WTC11 (cell line): Measurements from ENCODE around the gene METTL4. TPM values are rescaled to one million over a fixed set of nuclear protein-coding genes. Genes with fewer than 3 reads are reported as not detected.

ENCODE experiments used
- ATAC-seq: fragments of 200-7000 bp; cut with Tn5 transposase; 2 replicates; pipeline ENCODE4 v1.10.0; 2021; ENCODE audit warnings: mild to moderate bottlenecking, moderate library complexity
- CTCF ChIA-PET: fragments of 300-600 bp; sonication (Branson Sonifier 250); formaldehyde crosslinking; loops from one replicate; lab custom pipeline; 2021; ENCODE audit warnings: antibody characterized with exemption; lab: Charles Lee
- POLR2A ChIA-PET: fragments of 350-600 bp; sonication (Branson Sonifier 250); formaldehyde crosslinking; loops from one replicate; lab custom pipeline; 2021; ENCODE audit warnings: antibody characterized with exemption; lab: Charles Lee
- DNase-seq: peaks from one replicate; pipeline ENCODE4 v3.0.0; 2021; ENCODE audit warnings: low spot score
- H3K27ac Mint-ChIP-seq: 2 replicates; pipeline ENCODE4 v1.8.0; 2021; ENCODE audit warnings: mixed read lengths
- H3K27me3 Mint-ChIP-seq: 2 replicates; pipeline ENCODE4 v1.8.0; 2021; ENCODE audit warnings: low read depth, mild to moderate bottlenecking, moderate library complexity, mixed read lengths
- H3K36me3 Mint-ChIP-seq: 2 replicates; pipeline ENCODE4 v1.8.0; 2021; ENCODE audit warnings: mixed read lengths
- H3K4me1 Mint-ChIP-seq: 2 replicates; pipeline ENCODE4 v1.8.0; 2022; ENCODE audit warnings: mixed read lengths
- H3K4me3 Mint-ChIP-seq: 2 replicates; pipeline ENCODE4 v1.8.0; 2021; ENCODE audit warnings: mild to moderate bottlenecking, moderate library complexity, mixed read lengths
- H3K9me3 Mint-ChIP-seq: 2 replicates; pipeline ENCODE4 v1.8.0; 2021; ENCODE audit warnings: mixed read lengths
- ATF1 ChIP-seq: sonication (generic); formaldehyde crosslinking; IDR thresholded peaks from 2 replicates; pipeline ENCODE4 v1.8.1; 2023; ENCODE audit warnings: mild to moderate bottlenecking, moderate library complexity, missing genetic modification reagents
- ETV6 ChIP-seq: sonication (generic); formaldehyde crosslinking; IDR thresholded peaks from 2 replicates; pipeline ENCODE4 v1.8.1; 2022; ENCODE audit warnings: mild to moderate bottlenecking, missing genetic modification reagents
- FOXP1 ChIP-seq: sonication (generic); formaldehyde crosslinking; IDR thresholded peaks from 2 replicates; pipeline ENCODE4 v1.8.0; 2022; ENCODE audit warnings: missing genetic modification reagents, mild to moderate bottlenecking, moderate library complexity, borderline replicate concordance
- GTF2I ChIP-seq: fragments of 250-450 bp; sonication (Bioruptor Pico); conservative IDR thresholded peaks from 2 replicates; pipeline ENCODE4 v1.4.0; 2021; ENCODE audit warnings: mild to moderate bottlenecking
- MXD4 ChIP-seq: fragments of 250-450 bp; sonication (Bioruptor Pico); IDR thresholded peaks from 2 replicates; pipeline ENCODE4 v1.8.0; 2021; ENCODE audit warnings: mild to moderate bottlenecking, moderate library complexity, borderline replicate concordance
- MYBL2 ChIP-seq: sonication (generic); formaldehyde crosslinking; IDR thresholded peaks from 2 replicates; pipeline ENCODE4 v1.8.1; 2023; ENCODE audit warnings: mild to moderate bottlenecking, moderate library complexity, missing genetic modification reagents
- NFYB ChIP-seq: sonication (generic); formaldehyde crosslinking; conservative IDR thresholded peaks from 2 replicates; pipeline ENCODE4 v1.8.0; 2022; ENCODE audit warnings: low read depth, missing genetic modification reagents
- RELA ChIP-seq: sonication (generic); formaldehyde crosslinking; IDR thresholded peaks from 2 replicates; pipeline ENCODE4 v1.8.1; 2022; ENCODE audit warnings: missing genetic modification reagents, mild to moderate bottlenecking, borderline replicate concordance
- TEAD4 ChIP-seq: sonication (generic); formaldehyde crosslinking; IDR thresholded peaks from 2 replicates; pipeline ENCODE4 v1.8.0; 2022; ENCODE audit warnings: mild to moderate bottlenecking, missing genetic modification reagents
- TP53 ChIP-seq: sonication (generic); formaldehyde crosslinking; IDR thresholded peaks from 2 replicates; pipeline ENCODE4 v1.8.1; 2023; ENCODE audit warnings: mild to moderate bottlenecking, missing genetic modification reagents
- total RNA-seq: library from RNA; stranded (reverse); gene quantifications from 3 replicates; pipeline ENCODE4 v1.2.3, GENCODE V29; 2021
- TF ChIP-seq, protein P1 (sequence below): sonication (generic); formaldehyde crosslinking; IDR thresholded peaks from 2 replicates; pipeline ENCODE4 v1.8.1; 2022; ENCODE audit warnings: low read depth, mild to moderate bottlenecking, moderate library complexity, missing genetic modification reagents, borderline replicate concordance
- TF ChIP-seq, protein P2 (sequence below): sonication (generic); formaldehyde crosslinking; IDR thresholded peaks from 2 replicates; pipeline ENCODE4 v1.8.1; 2022; ENCODE audit warnings: mild to moderate bottlenecking, missing genetic modification reagents, moderate library complexity, borderline replicate concordance
- TF ChIP-seq, protein P3 (sequence below): sonication (generic); formaldehyde crosslinking; IDR thresholded peaks from 2 replicates; pipeline ENCODE4 v1.8.0; 2023; ENCODE audit warnings: missing genetic modification reagents, mild to moderate bottlenecking, borderline replicate concordance
- TF ChIP-seq, protein P4 (sequence below): fragments of 250-450 bp; sonication (Bioruptor Pico); IDR thresholded peaks from 2 replicates; pipeline ENCODE4 v1.9.0; 2021; ENCODE audit warnings: mild to moderate bottlenecking, borderline replicate concordance
- TF ChIP-seq, protein P5 (sequence below): sonication (generic); formaldehyde crosslinking; IDR thresholded peaks from 2 replicates; pipeline ENCODE4 v1.8.0; 2023; ENCODE audit warnings: mild to moderate bottlenecking, missing genetic modification reagents
- TF ChIP-seq, protein P6 (sequence below): sonication (generic); formaldehyde crosslinking; IDR thresholded peaks from 2 replicates; pipeline ENCODE4 v1.8.1; 2023; ENCODE audit warnings: mild to moderate bottlenecking, missing genetic modification reagents, moderate library complexity

Gene METTL4
- total RNA-seq, 1 experiment from 2014 or later, result 9.8 TPM

DNA sequence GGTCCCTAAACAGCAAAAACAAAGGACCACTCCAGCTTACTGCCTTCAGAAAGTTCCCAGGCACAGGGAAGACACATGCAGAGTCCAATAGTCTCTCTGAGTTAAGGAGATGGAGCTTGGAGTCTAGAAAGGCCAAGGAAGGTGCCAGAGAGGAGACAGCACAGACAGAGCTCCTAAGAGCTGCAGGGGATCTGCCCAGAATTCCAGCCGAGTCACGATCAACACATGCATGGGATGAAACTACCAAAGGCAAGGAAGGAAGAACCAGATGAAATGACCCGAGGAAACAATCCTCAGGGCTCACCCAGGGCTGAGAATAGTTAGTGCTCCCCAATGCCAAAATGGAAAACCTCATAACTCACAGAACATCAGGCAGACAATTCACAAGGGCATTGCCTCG is 15.4 kb downstream of the METTL4 start:
- ChIA-PET CTCF (interaction anchor here (2.5 kb wide), 1 partner anchor 14 kb away, joined by 12 read pairs; no protein-coding TSS in a partner anchor), POLR2A (no interaction called here)
- DNase-seq (no peak), ATAC-seq (no peak)
- no peak overlapping the region for H3K4me3 Mint-ChIP-seq
- H3K4me1 Mint-ChIP-seq, result peaks cover 10% of the 10 kb centered on the region
- H3K9me3 Mint-ChIP-seq, result peaks cover 5% of the 10 kb centered on the region; the same call in 1 of the 2 replicates
- no peak overlapping the region for H3K27ac Mint-ChIP-seq
- no peaks in the 10 kb centered on the region for H3K27me3 Mint-ChIP-seq
- peaks cover 8% of the 10 kb centered on the region for H3K36me3 Mint-ChIP-seq
- no peak for TF ChIP-seq MXD4 (CRISPR knock-in tag)
- TF ChIP-seq ETV6 (CRISPR knock-in tag), result no peak
- TF ChIP-seq, protein P1, sequence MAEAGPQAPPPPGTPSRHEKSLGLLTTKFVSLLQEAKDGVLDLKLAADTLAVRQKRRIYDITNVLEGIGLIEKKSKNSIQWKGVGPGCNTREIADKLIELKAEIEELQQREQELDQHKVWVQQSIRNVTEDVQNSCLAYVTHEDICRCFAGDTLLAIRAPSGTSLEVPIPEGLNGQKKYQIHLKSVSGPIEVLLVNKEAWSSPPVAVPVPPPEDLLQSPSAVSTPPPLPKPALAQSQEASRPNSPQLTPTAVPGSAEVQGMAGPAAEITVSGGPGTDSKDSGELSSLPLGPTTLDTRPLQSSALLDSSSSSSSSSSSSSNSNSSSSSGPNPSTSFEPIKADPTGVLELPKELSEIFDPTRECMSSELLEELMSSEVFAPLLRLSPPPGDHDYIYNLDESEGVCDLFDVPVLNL, result no peak
- TF ChIP-seq, protein P2, sequence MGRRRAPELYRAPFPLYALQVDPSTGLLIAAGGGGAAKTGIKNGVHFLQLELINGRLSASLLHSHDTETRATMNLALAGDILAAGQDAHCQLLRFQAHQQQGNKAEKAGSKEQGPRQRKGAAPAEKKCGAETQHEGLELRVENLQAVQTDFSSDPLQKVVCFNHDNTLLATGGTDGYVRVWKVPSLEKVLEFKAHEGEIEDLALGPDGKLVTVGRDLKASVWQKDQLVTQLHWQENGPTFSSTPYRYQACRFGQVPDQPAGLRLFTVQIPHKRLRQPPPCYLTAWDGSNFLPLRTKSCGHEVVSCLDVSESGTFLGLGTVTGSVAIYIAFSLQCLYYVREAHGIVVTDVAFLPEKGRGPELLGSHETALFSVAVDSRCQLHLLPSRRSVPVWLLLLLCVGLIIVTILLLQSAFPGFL (CRISPR knock-in tag), result no peak

DNA sequence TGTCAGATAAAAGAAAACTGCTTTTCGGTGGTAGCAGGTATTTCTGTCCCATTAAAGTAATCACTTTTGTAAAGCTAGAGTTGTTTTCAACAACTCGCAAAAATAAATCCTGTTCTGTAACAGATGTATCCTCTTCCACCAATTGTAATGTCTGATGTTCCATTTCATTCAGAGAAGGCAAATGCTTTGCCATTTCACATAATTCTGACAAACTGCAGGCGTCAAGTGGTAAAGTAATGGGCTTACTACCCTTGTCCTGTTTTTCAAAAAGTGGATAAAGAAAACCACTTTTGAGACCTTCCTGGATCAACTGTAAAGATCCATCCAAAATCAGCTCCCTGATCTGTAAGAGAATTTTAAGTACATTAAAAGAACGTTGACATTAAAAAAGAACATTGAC is 16.6 kb downstream of the METTL4 start:
- Mint-ChIP-seq H3K4me3 (no peak overlapping the region), H3K4me1 (peaks cover 10% of the 10 kb centered on the region), H3K27ac (no peak overlapping the region), H3K36me3 (peaks cover 15% of the 10 kb centered on the region), H3K9me3 (peaks cover 5% of the 10 kb centered on the region; the same call in 1 of the 2 replicates), H3K27me3 (no peaks in the 10 kb centered on the region)
- ATAC-seq (no peak), DNase-seq (no peak)
- CTCF ChIA-PET, result interaction anchor here (1.8 kb wide), 1 partner anchor 13 kb away, joined by 6 read pairs; no protein-coding TSS in a partner anchor
- TF ChIP-seq, protein P3, sequence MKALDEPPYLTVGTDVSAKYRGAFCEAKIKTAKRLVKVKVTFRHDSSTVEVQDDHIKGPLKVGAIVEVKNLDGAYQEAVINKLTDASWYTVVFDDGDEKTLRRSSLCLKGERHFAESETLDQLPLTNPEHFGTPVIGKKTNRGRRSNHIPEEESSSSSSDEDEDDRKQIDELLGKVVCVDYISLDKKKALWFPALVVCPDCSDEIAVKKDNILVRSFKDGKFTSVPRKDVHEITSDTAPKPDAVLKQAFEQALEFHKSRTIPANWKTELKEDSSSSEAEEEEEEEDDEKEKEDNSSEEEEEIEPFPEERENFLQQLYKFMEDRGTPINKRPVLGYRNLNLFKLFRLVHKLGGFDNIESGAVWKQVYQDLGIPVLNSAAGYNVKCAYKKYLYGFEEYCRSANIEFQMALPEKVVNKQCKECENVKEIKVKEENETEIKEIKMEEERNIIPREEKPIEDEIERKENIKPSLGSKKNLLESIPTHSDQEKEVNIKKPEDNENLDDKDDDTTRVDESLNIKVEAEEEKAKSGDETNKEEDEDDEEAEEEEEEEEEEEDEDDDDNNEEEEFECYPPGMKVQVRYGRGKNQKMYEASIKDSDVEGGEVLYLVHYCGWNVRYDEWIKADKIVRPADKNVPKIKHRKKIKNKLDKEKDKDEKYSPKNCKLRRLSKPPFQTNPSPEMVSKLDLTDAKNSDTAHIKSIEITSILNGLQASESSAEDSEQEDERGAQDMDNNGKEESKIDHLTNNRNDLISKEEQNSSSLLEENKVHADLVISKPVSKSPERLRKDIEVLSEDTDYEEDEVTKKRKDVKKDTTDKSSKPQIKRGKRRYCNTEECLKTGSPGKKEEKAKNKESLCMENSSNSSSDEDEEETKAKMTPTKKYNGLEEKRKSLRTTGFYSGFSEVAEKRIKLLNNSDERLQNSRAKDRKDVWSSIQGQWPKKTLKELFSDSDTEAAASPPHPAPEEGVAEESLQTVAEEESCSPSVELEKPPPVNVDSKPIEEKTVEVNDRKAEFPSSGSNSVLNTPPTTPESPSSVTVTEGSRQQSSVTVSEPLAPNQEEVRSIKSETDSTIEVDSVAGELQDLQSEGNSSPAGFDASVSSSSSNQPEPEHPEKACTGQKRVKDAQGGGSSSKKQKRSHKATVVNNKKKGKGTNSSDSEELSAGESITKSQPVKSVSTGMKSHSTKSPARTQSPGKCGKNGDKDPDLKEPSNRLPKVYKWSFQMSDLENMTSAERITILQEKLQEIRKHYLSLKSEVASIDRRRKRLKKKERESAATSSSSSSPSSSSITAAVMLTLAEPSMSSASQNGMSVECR (CRISPR knock-in tag), result no peak
- TF ChIP-seq ATF1 (CRISPR knock-in tag), result no peak
- TF ChIP-seq TP53 (CRISPR knock-in tag), result no peak
- TF ChIP-seq, protein P4, sequence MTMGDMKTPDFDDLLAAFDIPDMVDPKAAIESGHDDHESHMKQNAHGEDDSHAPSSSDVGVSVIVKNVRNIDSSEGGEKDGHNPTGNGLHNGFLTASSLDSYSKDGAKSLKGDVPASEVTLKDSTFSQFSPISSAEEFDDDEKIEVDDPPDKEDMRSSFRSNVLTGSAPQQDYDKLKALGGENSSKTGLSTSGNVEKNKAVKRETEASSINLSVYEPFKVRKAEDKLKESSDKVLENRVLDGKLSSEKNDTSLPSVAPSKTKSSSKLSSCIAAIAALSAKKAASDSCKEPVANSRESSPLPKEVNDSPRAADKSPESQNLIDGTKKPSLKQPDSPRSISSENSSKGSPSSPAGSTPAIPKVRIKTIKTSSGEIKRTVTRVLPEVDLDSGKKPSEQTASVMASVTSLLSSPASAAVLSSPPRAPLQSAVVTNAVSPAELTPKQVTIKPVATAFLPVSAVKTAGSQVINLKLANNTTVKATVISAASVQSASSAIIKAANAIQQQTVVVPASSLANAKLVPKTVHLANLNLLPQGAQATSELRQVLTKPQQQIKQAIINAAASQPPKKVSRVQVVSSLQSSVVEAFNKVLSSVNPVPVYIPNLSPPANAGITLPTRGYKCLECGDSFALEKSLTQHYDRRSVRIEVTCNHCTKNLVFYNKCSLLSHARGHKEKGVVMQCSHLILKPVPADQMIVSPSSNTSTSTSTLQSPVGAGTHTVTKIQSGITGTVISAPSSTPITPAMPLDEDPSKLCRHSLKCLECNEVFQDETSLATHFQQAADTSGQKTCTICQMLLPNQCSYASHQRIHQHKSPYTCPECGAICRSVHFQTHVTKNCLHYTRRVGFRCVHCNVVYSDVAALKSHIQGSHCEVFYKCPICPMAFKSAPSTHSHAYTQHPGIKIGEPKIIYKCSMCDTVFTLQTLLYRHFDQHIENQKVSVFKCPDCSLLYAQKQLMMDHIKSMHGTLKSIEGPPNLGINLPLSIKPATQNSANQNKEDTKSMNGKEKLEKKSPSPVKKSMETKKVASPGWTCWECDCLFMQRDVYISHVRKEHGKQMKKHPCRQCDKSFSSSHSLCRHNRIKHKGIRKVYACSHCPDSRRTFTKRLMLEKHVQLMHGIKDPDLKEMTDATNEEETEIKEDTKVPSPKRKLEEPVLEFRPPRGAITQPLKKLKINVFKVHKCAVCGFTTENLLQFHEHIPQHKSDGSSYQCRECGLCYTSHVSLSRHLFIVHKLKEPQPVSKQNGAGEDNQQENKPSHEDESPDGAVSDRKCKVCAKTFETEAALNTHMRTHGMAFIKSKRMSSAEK (CRISPR knock-in tag), result no peak
- no peak for TF ChIP-seq GTF2I (CRISPR knock-in tag)
- TF ChIP-seq, protein P5, sequence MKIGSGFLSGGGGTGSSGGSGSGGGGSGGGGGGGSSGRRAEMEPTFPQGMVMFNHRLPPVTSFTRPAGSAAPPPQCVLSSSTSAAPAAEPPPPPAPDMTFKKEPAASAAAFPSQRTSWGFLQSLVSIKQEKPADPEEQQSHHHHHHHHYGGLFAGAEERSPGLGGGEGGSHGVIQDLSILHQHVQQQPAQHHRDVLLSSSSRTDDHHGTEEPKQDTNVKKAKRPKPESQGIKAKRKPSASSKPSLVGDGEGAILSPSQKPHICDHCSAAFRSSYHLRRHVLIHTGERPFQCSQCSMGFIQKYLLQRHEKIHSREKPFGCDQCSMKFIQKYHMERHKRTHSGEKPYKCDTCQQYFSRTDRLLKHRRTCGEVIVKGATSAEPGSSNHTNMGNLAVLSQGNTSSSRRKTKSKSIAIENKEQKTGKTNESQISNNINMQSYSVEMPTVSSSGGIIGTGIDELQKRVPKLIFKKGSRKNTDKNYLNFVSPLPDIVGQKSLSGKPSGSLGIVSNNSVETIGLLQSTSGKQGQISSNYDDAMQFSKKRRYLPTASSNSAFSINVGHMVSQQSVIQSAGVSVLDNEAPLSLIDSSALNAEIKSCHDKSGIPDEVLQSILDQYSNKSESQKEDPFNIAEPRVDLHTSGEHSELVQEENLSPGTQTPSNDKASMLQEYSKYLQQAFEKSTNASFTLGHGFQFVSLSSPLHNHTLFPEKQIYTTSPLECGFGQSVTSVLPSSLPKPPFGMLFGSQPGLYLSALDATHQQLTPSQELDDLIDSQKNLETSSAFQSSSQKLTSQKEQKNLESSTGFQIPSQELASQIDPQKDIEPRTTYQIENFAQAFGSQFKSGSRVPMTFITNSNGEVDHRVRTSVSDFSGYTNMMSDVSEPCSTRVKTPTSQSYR (CRISPR knock-in tag), result no peak
- TF ChIP-seq RELA (CRISPR knock-in tag), result no peak
- TF ChIP-seq, protein P6, sequence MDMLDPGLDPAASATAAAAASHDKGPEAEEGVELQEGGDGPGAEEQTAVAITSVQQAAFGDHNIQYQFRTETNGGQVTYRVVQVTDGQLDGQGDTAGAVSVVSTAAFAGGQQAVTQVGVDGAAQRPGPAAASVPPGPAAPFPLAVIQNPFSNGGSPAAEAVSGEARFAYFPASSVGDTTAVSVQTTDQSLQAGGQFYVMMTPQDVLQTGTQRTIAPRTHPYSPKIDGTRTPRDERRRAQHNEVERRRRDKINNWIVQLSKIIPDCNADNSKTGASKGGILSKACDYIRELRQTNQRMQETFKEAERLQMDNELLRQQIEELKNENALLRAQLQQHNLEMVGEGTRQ (CRISPR knock-in tag), result no peak
- no peak for TF ChIP-seq NFYB
- no peak for TF ChIP-seq FOXP1
- no peak for TF ChIP-seq TEAD4 (CRISPR knock-in tag)
- no peak for TF ChIP-seq MYBL2 (CRISPR knock-in tag)
- POLR2A ChIA-PET, result no interaction called here
